GM19193 (cell line): ENCODE data around the gene LRRFIP2.

Experiments used
- POLR2A ChIP-seq: IDR thresholded peaks from 4 replicates; pipeline ENCODE4 v1.6.1; 2011; ENCODE audit not compliant: insufficient read depth, insufficient read length; ENCODE audit errors: extremely low read depth

The LRRFIP2 gene

DNA sequence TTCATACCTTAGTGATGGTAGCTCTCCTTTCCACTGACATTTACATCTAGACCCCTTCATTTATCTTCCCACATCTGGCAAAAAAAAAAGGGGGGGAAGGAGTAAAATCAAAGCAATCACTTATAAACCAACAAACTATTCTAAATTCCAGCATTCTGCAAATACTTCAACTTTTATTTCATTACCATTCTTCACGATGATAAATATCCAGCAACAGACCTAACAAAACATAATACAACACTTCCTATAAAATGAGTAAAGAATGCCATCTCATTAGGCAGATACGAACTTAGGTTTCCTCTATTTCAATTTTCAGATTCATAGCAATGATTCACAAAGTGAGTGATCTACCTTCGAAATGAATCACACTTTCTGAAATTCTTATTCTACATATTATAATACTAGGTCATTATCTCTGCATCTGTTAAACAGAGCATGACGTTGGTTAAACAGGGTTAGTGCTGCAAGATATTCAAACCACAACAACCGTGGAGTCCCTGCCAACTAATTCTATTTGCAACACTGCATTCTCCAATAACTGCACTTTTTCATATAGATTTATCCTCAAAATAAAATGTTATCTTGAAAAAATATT is at the start of gene LRRFIP2:
Gene LRRFIP2 (minus strand): TSS at position 51 of the 595 bp plus-strand sequence. CDS start 25,599 bp downstream, outside the sequence.
- no peak for TF ChIP-seq POLR2A

GRCh38 chr3:37223576-37223975 is 49.2 kb upstream of the LRRFIP2 start:
- no peak for TF ChIP-seq POLR2A

GRCh38 chr3:37223141-37223558 is 48.8 kb upstream of the LRRFIP2 start:
- TF ChIP-seq POLR2A: no peak

- TF ChIP-seq POLR2A: no peak
These were observed 47.0 kb upstream of the LRRFIP2 start for GRCh38 chr3:37221407-37221806.

DNA sequence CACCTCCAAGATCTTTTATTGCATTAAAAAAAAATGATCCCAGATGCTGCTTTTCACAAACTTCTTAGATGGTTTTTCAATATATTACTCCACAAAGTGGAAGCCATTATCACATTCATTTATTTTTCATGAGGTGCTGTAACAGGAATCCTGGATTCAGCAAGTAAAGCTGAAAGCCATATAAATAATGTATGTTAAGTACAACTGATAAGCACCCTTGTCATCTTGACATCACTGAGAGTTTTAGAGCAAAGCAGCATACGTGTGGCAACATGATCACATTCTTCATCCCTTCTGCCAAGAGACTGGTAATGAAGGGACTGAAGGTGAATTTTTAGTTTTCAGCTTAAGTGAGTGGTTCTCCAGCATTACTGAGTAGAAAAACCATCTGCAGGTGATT is 44.9 kb upstream of the LRRFIP2 start:
- TF ChIP-seq POLR2A: no peak

GRCh38 chr3:37218206-37218605 is 43.8 kb upstream of the LRRFIP2 start:
- no peak for TF ChIP-seq POLR2A

GRCh38 chr3:37217098-37217849 is 42.9 kb upstream of the LRRFIP2 start:
- no peak for TF ChIP-seq POLR2A

DNA sequence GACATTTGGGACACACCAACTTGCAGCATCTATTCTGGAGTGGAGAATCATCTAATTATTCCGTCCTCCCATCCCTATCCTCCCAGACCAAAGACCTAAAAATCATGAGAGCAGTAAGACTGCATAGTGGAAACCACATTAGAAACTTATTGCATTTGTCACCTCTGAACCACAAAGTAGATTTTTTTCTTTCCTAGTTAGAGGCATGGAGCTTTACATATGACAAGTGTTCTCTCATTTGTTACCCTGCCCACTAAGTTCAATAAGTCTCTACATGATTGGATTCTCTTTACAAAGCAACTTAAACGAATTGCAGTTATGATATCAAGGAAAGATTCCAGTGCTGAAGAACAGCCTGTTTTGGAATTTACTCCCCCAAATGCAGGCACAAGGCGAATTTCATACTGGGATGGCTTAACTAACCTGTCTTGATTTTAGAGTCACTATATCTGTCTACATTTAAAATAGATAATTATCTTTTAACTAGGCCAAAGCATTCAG is 42.3 kb upstream of the LRRFIP2 start:
- TF ChIP-seq POLR2A: no peak

- no peak for TF ChIP-seq POLR2A
These were observed 39.7 kb upstream of the LRRFIP2 start for GRCh38 chr3:37214076-37214475.

- no peak for TF ChIP-seq POLR2A
These were observed 35.8 kb upstream of the LRRFIP2 start for GRCh38 chr3:37210230-37210629.

DNA sequence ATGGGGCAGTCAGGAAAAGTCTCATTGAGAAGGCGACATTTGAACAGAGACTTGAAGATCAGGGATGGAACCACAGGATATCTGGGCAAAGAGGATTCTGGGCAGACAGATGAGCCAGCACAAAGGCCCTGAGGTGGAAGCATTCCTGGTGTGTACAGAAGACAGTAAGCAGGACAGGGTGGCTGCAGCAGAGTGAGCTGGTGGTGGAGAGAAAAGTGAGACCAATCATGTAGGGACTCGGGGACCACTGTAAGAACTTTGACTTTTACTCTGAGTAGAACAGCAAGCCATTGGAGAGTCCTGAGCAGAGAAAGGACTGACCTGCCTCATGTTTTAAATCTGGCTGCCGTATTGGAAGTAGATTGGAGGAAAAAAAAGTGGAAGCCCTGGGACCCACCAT is 29.9 kb upstream of the LRRFIP2 start:
- TF ChIP-seq POLR2A: no peak

GRCh38 chr3:37202035-37202434 is 27.7 kb upstream of the LRRFIP2 start:
- no peak for TF ChIP-seq POLR2A

DNA sequence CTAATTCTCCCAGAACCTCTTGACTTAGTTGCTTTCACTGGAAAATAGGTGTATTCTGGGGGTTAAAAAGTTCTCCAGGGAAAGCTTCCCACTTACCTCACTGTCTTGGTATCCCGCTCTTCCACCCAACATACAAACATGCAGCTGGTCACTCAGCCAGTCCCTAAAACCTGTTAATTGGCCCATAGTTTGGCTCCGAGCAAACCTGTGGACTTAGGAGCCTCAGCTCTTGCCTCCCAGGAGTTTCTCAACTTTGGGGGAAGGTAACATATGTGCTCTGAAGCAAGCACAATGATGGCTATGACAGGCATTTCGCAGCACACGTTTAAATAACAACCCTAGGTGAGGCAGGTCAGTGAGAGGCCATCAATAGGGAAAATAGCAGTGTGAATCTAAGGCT is 25.8 kb upstream of the LRRFIP2 start:
- no peak for TF ChIP-seq POLR2A

- no peak for TF ChIP-seq POLR2A
These were observed 24.6 kb upstream of the LRRFIP2 start for GRCh38 chr3:37198996-37199395.

GRCh38 chr3:37198547-37198946 is 24.2 kb upstream of the LRRFIP2 start:
- TF ChIP-seq POLR2A: no peak

DNA sequence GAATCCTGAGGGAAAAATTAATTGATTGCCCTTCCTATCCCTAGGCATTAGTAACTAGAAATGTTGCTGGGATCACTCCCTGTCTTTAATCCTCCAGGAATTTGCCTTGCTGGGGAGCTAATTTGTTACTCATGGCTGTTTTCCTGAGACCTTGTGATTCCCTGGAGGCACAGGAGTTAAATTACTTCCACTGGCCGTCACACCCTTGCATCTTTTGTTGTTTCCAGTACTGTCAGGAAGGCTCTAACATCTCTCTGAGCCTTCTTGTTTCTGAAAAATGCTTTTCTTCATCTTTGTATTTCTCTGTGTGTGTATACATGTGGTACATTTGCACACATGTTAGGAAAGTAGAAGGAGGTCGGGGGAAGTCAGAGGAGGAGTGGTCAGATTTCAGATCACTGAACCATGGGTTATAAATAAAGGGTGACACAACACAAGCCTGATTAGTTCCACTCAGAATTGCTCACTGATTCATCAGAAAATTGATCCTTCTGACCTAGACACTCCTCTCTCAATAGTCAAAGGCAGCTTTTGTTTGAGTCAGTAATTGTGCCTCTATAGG is 23.5 kb upstream of the LRRFIP2 start:
- TF ChIP-seq POLR2A: no peak

DNA sequence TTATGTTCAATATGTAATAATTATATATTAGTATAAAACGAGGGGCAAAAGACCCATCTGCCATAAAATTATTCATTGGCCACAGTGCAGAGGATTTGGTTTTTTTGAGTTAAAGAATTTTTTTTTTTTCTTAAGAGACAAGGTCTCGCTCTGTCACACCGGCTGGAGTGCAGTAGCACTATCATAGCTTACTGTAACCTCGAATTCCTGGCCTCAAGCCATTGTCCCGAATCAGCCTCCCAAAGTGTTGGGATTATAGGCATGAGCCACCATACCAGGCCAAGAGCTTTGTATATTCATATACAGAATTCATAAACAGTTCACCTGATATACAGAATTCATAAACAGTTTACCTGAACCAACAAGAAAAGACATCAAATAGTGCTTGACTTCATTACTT is 20.2 kb upstream of the LRRFIP2 start:
- TF ChIP-seq POLR2A: no peak

- TF ChIP-seq POLR2A: no peak
These were observed 16.3 kb upstream of the LRRFIP2 start for GRCh38 chr3:37190667-37191066.
